ENCODE results near the gene HYAL3. TPM values are rescaled to one million over a fixed set of nuclear protein-coding genes. Genes with fewer than 3 reads are reported as not detected.

HYAL3 gene
- total and polyA plus RNA-seq, 2 of the 13 experiments (the other 11 are each of a cell fraction or from before 2014, with no cell fraction given): 5.5 to 10.4 TPM

- TF ChIP-seq, protein P1, sequence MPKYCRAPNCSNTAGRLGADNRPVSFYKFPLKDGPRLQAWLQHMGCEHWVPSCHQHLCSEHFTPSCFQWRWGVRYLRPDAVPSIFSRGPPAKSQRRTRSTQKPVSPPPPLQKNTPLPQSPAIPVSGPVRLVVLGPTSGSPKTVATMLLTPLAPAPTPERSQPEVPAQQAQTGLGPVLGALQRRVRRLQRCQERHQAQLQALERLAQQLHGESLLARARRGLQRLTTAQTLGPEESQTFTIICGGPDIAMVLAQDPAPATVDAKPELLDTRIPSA (CRISPR knock-in tag; IDR thresholded peaks at IDR 0.05; ENCODE audit: borderline replicate concordance): no peak
- TF ChIP-seq ZNF430 (CRISPR knock-in tag; IDR thresholded peaks at IDR 0.05) (no peak), HMGXB3 (CRISPR knock-in tag; IDR thresholded peaks at IDR 0.05; ENCODE audit: borderline replicate concordance) (no peak), ZBTB8A (CRISPR knock-in tag; IDR thresholded peaks at IDR 0.05; ENCODE audit: borderline replicate concordance, low read depth) (no peak), ZNF33A (CRISPR knock-in tag; IDR thresholded peaks at IDR 0.05; ENCODE audit: borderline replicate concordance) (no peak), YEATS4 (CRISPR knock-in tag; IDR thresholded peaks at IDR 0.05; ENCODE audit: borderline replicate concordance) (no peak; the same call in 1 of the 2 replicates), HNRNPK (IDR thresholded peaks at IDR 0.05; ENCODE audit: low read depth, low read length, poor library complexity, severe bottlenecking) (no peak), SRSF4 (IDR thresholded peaks at IDR 0.05; ENCODE audit: low read depth, low read length, poor library complexity, severe bottlenecking) (no peak), SNAPC5 (CRISPR knock-in tag; IDR thresholded peaks at IDR 0.05; ENCODE audit: borderline replicate concordance) (no peak), ZNF501 (CRISPR knock-in tag; IDR thresholded peaks at IDR 0.05) (no peak), ZNF446 (CRISPR knock-in tag; IDR thresholded peaks at IDR 0.05) (no peak), MXI1 (IDR thresholded peaks at IDR 0.05; ENCODE audit: borderline replicate concordance, low read depth, low read length) (no peak), ZNF773 (CRISPR knock-in tag; IDR thresholded peaks at IDR 0.05; ENCODE audit: borderline replicate concordance) (no peak), ZNF576 (CRISPR knock-in tag; IDR thresholded peaks at IDR 0.05) (no peak), POLR2A (IDR thresholded peaks at IDR 0.05; ENCODE audit: insufficient read depth in 1 of 2, low read depth in 2 of 2, low read length in 2 of 2) (no peak; a peak in 1 of 4 replicates), ZNF724P (CRISPR knock-in tag; IDR thresholded peaks at IDR 0.05; ENCODE audit: borderline replicate concordance) (no peak), WIZ (CRISPR knock-in tag; IDR thresholded peaks at IDR 0.05) (no peak)
- TF ChIP-seq, protein P2, sequence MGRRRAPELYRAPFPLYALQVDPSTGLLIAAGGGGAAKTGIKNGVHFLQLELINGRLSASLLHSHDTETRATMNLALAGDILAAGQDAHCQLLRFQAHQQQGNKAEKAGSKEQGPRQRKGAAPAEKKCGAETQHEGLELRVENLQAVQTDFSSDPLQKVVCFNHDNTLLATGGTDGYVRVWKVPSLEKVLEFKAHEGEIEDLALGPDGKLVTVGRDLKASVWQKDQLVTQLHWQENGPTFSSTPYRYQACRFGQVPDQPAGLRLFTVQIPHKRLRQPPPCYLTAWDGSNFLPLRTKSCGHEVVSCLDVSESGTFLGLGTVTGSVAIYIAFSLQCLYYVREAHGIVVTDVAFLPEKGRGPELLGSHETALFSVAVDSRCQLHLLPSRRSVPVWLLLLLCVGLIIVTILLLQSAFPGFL (CRISPR knock-in tag; IDR thresholded peaks at IDR 0.05): no peak
- TF ChIP-seq, protein P3, sequence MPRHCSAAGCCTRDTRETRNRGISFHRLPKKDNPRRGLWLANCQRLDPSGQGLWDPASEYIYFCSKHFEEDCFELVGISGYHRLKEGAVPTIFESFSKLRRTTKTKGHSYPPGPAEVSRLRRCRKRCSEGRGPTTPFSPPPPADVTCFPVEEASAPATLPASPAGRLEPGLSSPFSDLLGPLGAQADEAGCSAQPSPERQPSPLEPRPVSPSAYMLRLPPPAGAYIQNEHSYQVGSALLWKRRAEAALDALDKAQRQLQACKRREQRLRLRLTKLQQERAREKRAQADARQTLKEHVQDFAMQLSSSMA (CRISPR knock-in tag; IDR thresholded peaks at IDR 0.05): no peak
- TF ChIP-seq, protein P4, sequence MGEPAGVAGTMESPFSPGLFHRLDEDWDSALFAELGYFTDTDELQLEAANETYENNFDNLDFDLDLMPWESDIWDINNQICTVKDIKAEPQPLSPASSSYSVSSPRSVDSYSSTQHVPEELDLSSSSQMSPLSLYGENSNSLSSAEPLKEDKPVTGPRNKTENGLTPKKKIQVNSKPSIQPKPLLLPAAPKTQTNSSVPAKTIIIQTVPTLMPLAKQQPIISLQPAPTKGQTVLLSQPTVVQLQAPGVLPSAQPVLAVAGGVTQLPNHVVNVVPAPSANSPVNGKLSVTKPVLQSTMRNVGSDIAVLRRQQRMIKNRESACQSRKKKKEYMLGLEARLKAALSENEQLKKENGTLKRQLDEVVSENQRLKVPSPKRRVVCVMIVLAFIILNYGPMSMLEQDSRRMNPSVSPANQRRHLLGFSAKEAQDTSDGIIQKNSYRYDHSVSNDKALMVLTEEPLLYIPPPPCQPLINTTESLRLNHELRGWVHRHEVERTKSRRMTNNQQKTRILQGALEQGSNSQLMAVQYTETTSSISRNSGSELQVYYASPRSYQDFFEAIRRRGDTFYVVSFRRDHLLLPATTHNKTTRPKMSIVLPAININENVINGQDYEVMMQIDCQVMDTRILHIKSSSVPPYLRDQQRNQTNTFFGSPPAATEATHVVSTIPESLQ (CRISPR knock-in tag; conservative IDR thresholded peaks at IDR 0.05): no peak; the same call in 1 of the 2 replicates
Measured at GRCh38 chr3:50264383-50264963, 34.7 kb downstream of the HYAL3 start (continued).
